Lower leg skin (tissue), 4 donors: ENCODE measurements around the gene GRHL1. TPM values are rescaled to one million over a fixed set of nuclear protein-coding genes. Genes with fewer than 3 reads are reported as not detected.

Source experiments
- DNase-seq, 2 donors: peaks; one replicate each; pipeline ENCODE4 v3.0.0-alpha.2; 2019; ENCODE audit warnings: low spot score in 2 of 2
- H3K4me3 ChIP-seq: fragments of 200-600 bp; sonication (generic); 2 replicates; pipeline ENCODE4 v1.5.1; 2017; ENCODE audit warnings: mild to moderate bottlenecking, low read depth; ENCODE audit not compliant: poor library complexity, severe bottlenecking
- CTCF ChIP-seq, 3 donors: fragments of 450-650 bp; IDR thresholded peaks; one replicate each; pipeline ENCODE4 v1.5.1; 2016; ENCODE audit warnings: antibody characterized with exemption in 3 of 3, mild to moderate bottlenecking in 3 of 3, moderate library complexity in 2 of 3
- POLR2A ChIP-seq, 2 donors: fragments of 450-650 bp; IDR thresholded peaks; one replicate each; pipeline ENCODE4 v1.6.1; 2016 to 2017; ENCODE audit warnings: antibody characterized with exemption in 2 of 2, mild to moderate bottlenecking in 1 of 2, moderate library complexity in 1 of 2
- WGBS, 2 donors: methylation state at CpG; one replicate each; pipeline ENCODE4 v1.1.5; 2018; 5-methylcytosine and 5-hydroxymethylcytosine counted together
- intact Hi-C: fragments of 100-400 bp; cut with DNase I; formaldehyde crosslinking; loops from one replicate; pipeline ENCODE4 v1.15.0; 2023; ENCODE audit warnings: low total_unique reads
- total RNA-seq, 4 donors: library from RNA; depleted of rRNA; stranded (reverse); fragments of >200 nt; gene quantifications; one replicate each; pipeline ENCODE4 v1.1.0, GENCODE V29; 2016

The GRHL1 gene
- total RNA-seq, 4 donors from 2014 or later: 104 to 134 (median 115) TPM

- 82 to 86% methylated on average over 12 of the region's 12 CpGs for WGBS, 2 donors
Measured at GRCh38 chr2:10034333-10035052, 83.0 kb downstream of the GRHL1 start.

GRCh38 chr2:10035053-10035422 is 83.5 kb downstream of the GRHL1 start:
- intact Hi-C loops: no loop called here
- no peak for DNase-seq
- WGBS, 2 donors: 60 to 63% methylated on average over 3 of the region's 3 CpGs
- no peak overlapping the region for H3K4me3 ChIP-seq
- TF ChIP-seq CTCF (IDR thresholded peaks at IDR 0.05) (no peak), POLR2A (IDR thresholded peaks at IDR 0.05) (no peak)

More at GRCh38 chr2:10034333-10035052, 83.0 kb downstream of the GRHL1 start:
- no peak overlapping the region for H3K4me3 ChIP-seq
- TF ChIP-seq CTCF (IDR thresholded peaks at IDR 0.05): no peak
- TF ChIP-seq POLR2A (IDR thresholded peaks at IDR 0.05): no peak
- no peak for DNase-seq
- intact Hi-C loops: no loop called here

GRCh38 chr2:10035633-10036032 is 84.1 kb downstream of the GRHL1 start:
- H3K4me3 ChIP-seq: no peak overlapping the region
- intact Hi-C loops: no loop called here
- 47 to 55% methylated on average over 5 of the region's 5 CpGs for WGBS, 2 donors
- DNase-seq: no peak
- no peak for TF ChIP-seq CTCF (IDR thresholded peaks at IDR 0.05)
- no peak for TF ChIP-seq POLR2A (IDR thresholded peaks at IDR 0.05)

- 22 to 25% methylated on average over 9 to 14 of the region's 14 CpGs for WGBS, 2 donors
- intact Hi-C loops: no loop called here
- no peak overlapping the region for H3K4me3 ChIP-seq
- TF ChIP-seq CTCF (IDR thresholded peaks at IDR 0.05): no peak
- no peak for TF ChIP-seq POLR2A (IDR thresholded peaks at IDR 0.05)
- DNase-seq: peak in 1 of 2 donors; percentile 92
Measured at GRCh38 chr2:10036095-10036884, 84.8 kb downstream of the GRHL1 start.

- no peak for DNase-seq
- no peak for TF ChIP-seq CTCF (IDR thresholded peaks at IDR 0.05)
- TF ChIP-seq POLR2A (IDR thresholded peaks at IDR 0.05): no peak
- no peak overlapping the region for H3K4me3 ChIP-seq
- WGBS, 2 donors: 84 to 88% methylated on average over 10 of the region's 10 CpGs
- intact Hi-C loops: no loop called here
Measured at GRCh38 chr2:10038123-10038522, 86.6 kb downstream of the GRHL1 start.
